DND-41 (cell line): ENCODE data around the gene GRAP2.

Experiments
- ATAC-seq: fragments of 200-7000 bp; cut with Tn5 transposase; 3 replicates; pipeline ENCODE4 v1.9.1; 2021; ENCODE audit warnings: low read depth; ENCODE audit not compliant: insufficient read depth
- DNase-seq: peaks from one replicate; pipeline ENCODE4 v3.0.0-alpha.2; 2020
- H2AFZ ChIP-seq: 2 replicates; pipeline ENCODE4 v1.6.0; 2012; ENCODE audit warnings: low read depth, low read length
- H3K27ac ChIP-seq: 2 replicates; pipeline ENCODE4 v1.5.1; 2012; ENCODE audit warnings: low read length, inconsistent platforms
- H3K27me3 ChIP-seq: fragments of 200-600 bp; sonication (generic); 2 replicates; pipeline ENCODE4 v1.6.0; 2012; ENCODE audit warnings: low read length, mild to moderate bottlenecking, inconsistent platforms; ENCODE audit not compliant: insufficient read depth, poor library complexity
- H3K36me3 ChIP-seq: 2 replicates; pipeline ENCODE4 v1.5.1; 2012; ENCODE audit warnings: low read length, inconsistent platforms; ENCODE audit not compliant: insufficient read depth
- H3K4me1 ChIP-seq: 2 replicates; pipeline ENCODE4 v1.5.1; 2012; ENCODE audit warnings: mild to moderate bottlenecking, low read length; ENCODE audit not compliant: insufficient read depth
- H3K4me2 ChIP-seq: 2 replicates; pipeline ENCODE4 v1.6.0; 2012; ENCODE audit warnings: mild to moderate bottlenecking, moderate library complexity, low read length, inconsistent platforms; ENCODE audit not compliant: insufficient read depth
- H3K4me3 ChIP-seq, 2 experiments: fragments of 200-600 bp in 1 of 2; shearing (Covaris generic) in 1 of 2; 2 replicates each; pipeline ENCODE4 v1.5.1; 2012 to 2016; ENCODE audit warnings: inconsistent platforms in 2 of 2, low read length in 2 of 2, mild to moderate bottlenecking in 2 of 2, low read depth in 1 of 2, moderate library complexity in 1 of 2
- H3K79me2 ChIP-seq: 2 replicates; pipeline ENCODE4 v1.6.0; 2012; ENCODE audit warnings: low read length, inconsistent platforms; ENCODE audit not compliant: insufficient read depth
- H3K9ac ChIP-seq: 2 replicates; pipeline ENCODE4 v1.6.0; 2012; ENCODE audit warnings: low read depth, mild to moderate bottlenecking, inconsistent platforms, low read length, moderate library complexity
- H3K9me3 ChIP-seq: 2 replicates; pipeline ENCODE4 v1.5.1; 2012; ENCODE audit warnings: low read length, moderate library complexity, mild to moderate bottlenecking, inconsistent platforms; ENCODE audit not compliant: insufficient read depth, severe bottlenecking
- H4K20me1 ChIP-seq: 2 replicates; pipeline ENCODE4 v1.6.0; 2012; ENCODE audit warnings: low read length; ENCODE audit not compliant: insufficient read depth
- EZH2 ChIP-seq: IDR thresholded peaks from 3 replicates; pipeline ENCODE4 v1.6.1; 2012; ENCODE audit warnings: borderline replicate concordance, low read depth, mild to moderate bottlenecking, moderate library complexity, low read length, inconsistent platforms; ENCODE audit not compliant: severe bottlenecking
- TF ChIP-seq, protein P1 (sequence below): IDR thresholded peaks from 2 replicates; pipeline ENCODE4 v1.5.1; 2012; ENCODE audit warnings: borderline replicate concordance, low read length, moderate library complexity, mild to moderate bottlenecking; ENCODE audit not compliant: poor library complexity, severe bottlenecking; ENCODE audit errors: extremely low read depth

GRAP2 gene

GRCh38 chr22:40022536-40023240 lies 121.8 kb downstream of the GRAP2 start:
- Histone ChIP-seq H3K79me2 (no peaks in the 10 kb centered on the region), H4K20me1 (no peaks in the 10 kb centered on the region), H2AFZ (no peak overlapping the region), H3K9me3 (no peaks in the 10 kb centered on the region), H3K27me3 (no peaks in the 10 kb centered on the region), H3K4me1 (peaks cover 10% of the 10 kb centered on the region), H3K27ac (no peak overlapping the region), H3K9ac (no peak overlapping the region), H3K36me3 (no peaks in the 10 kb centered on the region), H3K4me3 (no peak overlapping the region), H3K4me2 (no peak overlapping the region)
- ATAC-seq (no peak), DNase-seq (no peak)
- TF ChIP-seq, protein P1, sequence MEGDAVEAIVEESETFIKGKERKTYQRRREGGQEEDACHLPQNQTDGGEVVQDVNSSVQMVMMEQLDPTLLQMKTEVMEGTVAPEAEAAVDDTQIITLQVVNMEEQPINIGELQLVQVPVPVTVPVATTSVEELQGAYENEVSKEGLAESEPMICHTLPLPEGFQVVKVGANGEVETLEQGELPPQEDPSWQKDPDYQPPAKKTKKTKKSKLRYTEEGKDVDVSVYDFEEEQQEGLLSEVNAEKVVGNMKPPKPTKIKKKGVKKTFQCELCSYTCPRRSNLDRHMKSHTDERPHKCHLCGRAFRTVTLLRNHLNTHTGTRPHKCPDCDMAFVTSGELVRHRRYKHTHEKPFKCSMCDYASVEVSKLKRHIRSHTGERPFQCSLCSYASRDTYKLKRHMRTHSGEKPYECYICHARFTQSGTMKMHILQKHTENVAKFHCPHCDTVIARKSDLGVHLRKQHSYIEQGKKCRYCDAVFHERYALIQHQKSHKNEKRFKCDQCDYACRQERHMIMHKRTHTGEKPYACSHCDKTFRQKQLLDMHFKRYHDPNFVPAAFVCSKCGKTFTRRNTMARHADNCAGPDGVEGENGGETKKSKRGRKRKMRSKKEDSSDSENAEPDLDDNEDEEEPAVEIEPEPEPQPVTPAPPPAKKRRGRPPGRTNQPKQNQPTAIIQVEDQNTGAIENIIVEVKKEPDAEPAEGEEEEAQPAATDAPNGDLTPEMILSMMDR, result no peak
- no peak for TF ChIP-seq EZH2
